Naive thymus-derived CD8-positive, alpha-beta T cell (primary cell): Measurements from ENCODE around the gene CCDC83. TPM values are rescaled to one million over a fixed set of nuclear protein-coding genes. Genes with fewer than 3 reads are reported as not detected.
A peak's percentile ranks its signal among the peaks of the same experiment; 100 is the strongest.
"Not testable (repeated sequence)": the region's sequence is repeated elsewhere in the genome, so short reads cannot be mapped to it uniquely, and the experiment has no call there.

Experiments
- ATAC-seq, 2 donors: fragments of 150-1000 bp; cut with Tn5 transposase in 1 of 2; sonication (Bioruptor Pico), chemical (Tn5 transposase) in 1 of 2; 1 replicate in 1 of 2; 2 replicates in 1 of 2; pipeline ENCODE4 v1.10.0; 2021; ENCODE audit warnings: mild to moderate bottlenecking in 2 of 2, moderate library complexity in 2 of 2
- POLR2A ChIA-PET: fragments of 350-600 bp; sonication (Branson Sonifier 250); formaldehyde crosslinking; loops from one replicate; lab custom pipeline; 2021; ENCODE audit warnings: antibody characterized with exemption; lab: Charles Lee
- DNase-seq, 10 donors: peaks; one replicate each; pipeline versions ENCODE4 v3.0.0 to v3.0.0-alpha.2; 2020 to 2022
- H3K27ac Mint-ChIP-seq, 10 donors: one replicate each; pipeline ENCODE4 v1.8.0; 2020 to 2022; ENCODE audit warnings: mild to moderate bottlenecking in 10 of 10, mixed read lengths in 10 of 10, moderate library complexity in 4 of 10, inconsistent platforms in 1 of 10
- H3K27me3 Mint-ChIP-seq, 5 donors: one replicate each; pipeline ENCODE4 v1.8.0; 2021 to 2022; ENCODE audit warnings: mixed read lengths in 5 of 5
- H3K36me3 Mint-ChIP-seq, 3 donors: one replicate each; pipeline ENCODE4 v1.8.0; 2020 to 2022; ENCODE audit warnings: mixed read lengths in 3 of 3, mild to moderate bottlenecking in 2 of 3, inconsistent platforms in 1 of 3
- H3K4me1 Mint-ChIP-seq, 4 donors: one replicate each; pipeline ENCODE4 v1.8.0; 2021 to 2022; ENCODE audit warnings: mixed read lengths in 4 of 4
- H3K4me3 Mint-ChIP-seq, 10 donors: one replicate each; pipeline ENCODE4 v1.8.0; 2020 to 2022; ENCODE audit warnings: mild to moderate bottlenecking in 10 of 10, mixed read lengths in 10 of 10, moderate library complexity in 6 of 10, inconsistent platforms in 1 of 10
- H3K9me3 Mint-ChIP-seq, 9 donors: one replicate each; pipeline ENCODE4 v1.8.0; 2020 to 2022; ENCODE audit warnings: mixed read lengths in 9 of 9, mild to moderate bottlenecking in 3 of 9, inconsistent platforms in 1 of 9, moderate library complexity in 1 of 9
- polyA plus RNA-seq, 3 donors: library from polyadenylated mRNA; unstranded; fragments of 300-500 nt; fragmentation: Illumina TruSeq; gene quantifications; one replicate each; pipeline ENCODE4 v1.2.3, GENCODE V29; 2021
- total RNA-seq, 8 experiments: library from RNA in 2 of 8; stranded (reverse) in 2 of 8; gene quantifications; one replicate each; pipeline ENCODE4 v1.2.3 and lab custom pipeline; 2021 to 2026

Gene CCDC83
- total and polyA plus RNA-seq, 5 experiments from 2014 or later = not detected

- Mint-ChIP-seq H3K4me1 (peaks cover 0 to 5% (median 0%) of the 10 kb centered on the region in 4 donors), H3K36me3 (no peaks in the 10 kb centered on the region), H3K9me3 (peaks cover 0 to 3% (median 0%) of the 10 kb centered on the region in 9 donors), H3K4me3 (no peak overlapping the region), H3K27me3 (no peaks in the 10 kb centered on the region), H3K27ac (no peak overlapping the region)
- no peak for DNase-seq
- POLR2A ChIA-PET = no interaction called here
- no peak for ATAC-seq
Measured at GRCh38 chr11:85843929-85844328, 11.3 kb upstream of the CCDC83 start.

- POLR2A ChIA-PET = no interaction called here
- Mint-ChIP-seq H3K9me3 (peaks cover 0 to 3% (median 0%) of the 10 kb centered on the region in 9 donors), H3K36me3 (no peaks in the 10 kb centered on the region), H3K4me3 (no peak overlapping the region), H3K27me3 (no peaks in the 10 kb centered on the region), H3K4me1 (peaks cover 0 to 3% (median 0%) of the 10 kb centered on the region in 4 donors), H3K27ac (no peak overlapping the region)
- DNase-seq (no peak), ATAC-seq (no peak)
Measured at GRCh38 chr11:85844439-85845123, 10.6 kb upstream of the CCDC83 start.

GRCh38 chr11:85845124-85845631 lies 10.0 kb upstream of the CCDC83 start:
- peaks cover 0 to 3% (median 0%) of the 10 kb centered on the region in 9 donors for H3K9me3 Mint-ChIP-seq
- H3K27ac Mint-ChIP-seq = no peak overlapping the region
- no peaks in the 10 kb centered on the region for H3K27me3 Mint-ChIP-seq
- DNase-seq (no peak), ATAC-seq (no peak)
- POLR2A ChIA-PET = no interaction called here
- H3K4me1 Mint-ChIP-seq = peaks cover 0 to 3% (median 0%) of the 10 kb centered on the region in 4 donors
- H3K4me3 Mint-ChIP-seq = no peak overlapping the region
- peaks cover 0 to 2% (median 0%) of the 10 kb centered on the region in 3 donors for H3K36me3 Mint-ChIP-seq

- DNase-seq = no peak
- Mint-ChIP-seq H3K4me1 (no peaks in the 10 kb centered on the region), H3K36me3 (peaks cover 0 to 3% (median 0%) of the 10 kb centered on the region in 3 donors), H3K9me3 (peaks cover 0 to 3% (median 0%) of the 10 kb centered on the region in 9 donors), H3K4me3 (no peak overlapping the region), H3K27me3 (no peaks in the 10 kb centered on the region), H3K27ac (peak overlapping the region in 1 of 10 donors; percentile 52)
- POLR2A ChIA-PET = no interaction called here
- no peak for ATAC-seq
Measured at GRCh38 chr11:85847436-85847835, 7.7 kb upstream of the CCDC83 start.

GRCh38 chr11:85848006-85848405 lies 7.2 kb upstream of the CCDC83 start:
- H3K36me3 Mint-ChIP-seq = peaks cover 0 to 3% (median 0%) of the 10 kb centered on the region in 3 donors
- peaks cover 0 to 3% (median 0%) of the 10 kb centered on the region in 9 donors for H3K9me3 Mint-ChIP-seq
- H3K27ac Mint-ChIP-seq = no peak overlapping the region
- ATAC-seq (no peak), DNase-seq (no peak)
- no peak overlapping the region for H3K4me3 Mint-ChIP-seq
- POLR2A ChIA-PET = no interaction called here
- H3K4me1 Mint-ChIP-seq = no peaks in the 10 kb centered on the region
- H3K27me3 Mint-ChIP-seq = no peaks in the 10 kb centered on the region

- no peak overlapping the region for H3K4me3 Mint-ChIP-seq
- POLR2A ChIA-PET = no interaction called here
- peaks cover 0 to 3% (median 0%) of the 10 kb centered on the region in 9 donors for H3K9me3 Mint-ChIP-seq
- H3K36me3 Mint-ChIP-seq = peaks cover 0 to 3% (median 0%) of the 10 kb centered on the region in 3 donors
- no peak overlapping the region for H3K27ac Mint-ChIP-seq
- no peaks in the 10 kb centered on the region for H3K4me1 Mint-ChIP-seq
- ATAC-seq (no peak), DNase-seq (no peak)
- H3K27me3 Mint-ChIP-seq = no peaks in the 10 kb centered on the region
Measured at GRCh38 chr11:85848556-85848955, 6.6 kb upstream of the CCDC83 start.

- peak overlapping the region in 1 of 10 donors; percentile 22 for H3K4me3 Mint-ChIP-seq
- ATAC-seq, H3K27me3 Mint-ChIP-seq, POLR2A ChIA-PET, DNase-seq, H3K9me3 Mint-ChIP-seq, H3K36me3 Mint-ChIP-seq, H3K4me1 Mint-ChIP-seq, H3K27ac Mint-ChIP-seq: not testable (repeated sequence)
Measured at GRCh38 chr11:85852754-85853153, 2.4 kb upstream of the CCDC83 start.

- POLR2A ChIA-PET = interaction anchor here (0.7 kb wide), 1 partner anchor 190 kb away, joined by 3 read pairs; no protein-coding TSS in a partner anchor
- H3K4me1 Mint-ChIP-seq, ATAC-seq, H3K36me3 Mint-ChIP-seq, H3K9me3 Mint-ChIP-seq, DNase-seq, H3K27ac Mint-ChIP-seq, H3K27me3 Mint-ChIP-seq: not testable (repeated sequence)
- H3K4me3 Mint-ChIP-seq = peak overlapping the region in 1 of 10 donors; percentile 39
Measured at GRCh38 chr11:85853541-85853940, 1.6 kb upstream of the CCDC83 start.

- ATAC-seq = no peak
- Mint-ChIP-seq H3K27me3 (peaks cover 0 to 7% (median 2%) of the 10 kb centered on the region in 5 donors), H3K4me3 (peak overlapping the region; percentile 87 to 95 (median 91)), H3K27ac (peak overlapping the region; percentile 85 to 98 (median 94)), H3K36me3 (peaks cover 0 to 3% (median 0%) of the 10 kb centered on the region in 3 donors), H3K9me3 (no peaks in the 10 kb centered on the region), H3K4me1 (peaks cover 3 to 10% (median 9%) of the 10 kb centered on the region in 4 donors)
- POLR2A ChIA-PET = interaction anchor here (0.6 to 1.8 kb wide), 6 partner anchors 102 to 500 kb away, joined by 3 to 5 read pairs (median 3); partner anchors contain the start of gene TMEM126B
- no peak for DNase-seq
Measured at GRCh38 chr11:85854212-85854556, 999 bp upstream of the CCDC83 start.

GRCh38 chr11:85854557-85855340 lies 434 bp upstream of the CCDC83 start:
- Mint-ChIP-seq H3K27me3 (peaks cover 0 to 7% (median 2%) of the 10 kb centered on the region in 5 donors), H3K36me3 (peaks cover 0 to 3% (median 0%) of the 10 kb centered on the region in 3 donors), H3K9me3 (no peaks in the 10 kb centered on the region), H3K4me3 (peak overlapping the region; percentile 87 to 95 (median 91)), H3K4me1 (peaks cover 3 to 10% (median 9%) of the 10 kb centered on the region in 4 donors), H3K27ac (peak overlapping the region; percentile 85 to 98 (median 94))
- POLR2A ChIA-PET = interaction anchor here (0.6 to 1.8 kb wide), 10 partner anchors 31 to 500 kb away, joined by 3 to 5 read pairs (median 3); partner anchors contain the start of genes PICALM, TMEM126A and TMEM126B
- ATAC-seq (peak; percentile 91 to 94), DNase-seq (peak; percentile 82 to 94 (median 88))

GRCh38 chr11:85857098-85857497 lies 1.9 kb downstream of the CCDC83 start:
- peaks cover 0 to 7% (median 2%) of the 10 kb centered on the region in 5 donors for H3K27me3 Mint-ChIP-seq
- no peak for DNase-seq
- H3K27ac Mint-ChIP-seq = no peak overlapping the region
- no peaks in the 10 kb centered on the region for H3K9me3 Mint-ChIP-seq
- ATAC-seq = no peak
- H3K4me1 Mint-ChIP-seq = peaks cover 3 to 10% (median 9%) of the 10 kb centered on the region in 4 donors
- H3K4me3 Mint-ChIP-seq = no peak overlapping the region
- H3K36me3 Mint-ChIP-seq = no peaks in the 10 kb centered on the region
- POLR2A ChIA-PET = no interaction called here

GRCh38 chr11:85859541-85859940 lies 4.4 kb downstream of the CCDC83 start:
- ATAC-seq, DNase-seq, H3K4me1 Mint-ChIP-seq, H3K36me3 Mint-ChIP-seq, H3K9me3 Mint-ChIP-seq, H3K27ac Mint-ChIP-seq, H3K27me3 Mint-ChIP-seq, H3K4me3 Mint-ChIP-seq, POLR2A ChIA-PET: not testable (repeated sequence)
